ENCODE results near the gene LPIN1.

GRCh38 chr2:11752906-11753305 is 6.5 kb downstream of the LPIN1 start:
- TF ChIP-seq JUND (IDR thresholded peaks at IDR 0.05) (no peak), CTCF (IDR thresholded peaks at IDR 0.05; ENCODE audit: low read depth, low read length, missing input control) (no peak), EGR1 (IDR thresholded peaks at IDR 0.05; ENCODE audit: low read depth in 2 of 2) (no peak), REST (IDR thresholded peaks at IDR 0.05) (no peak)

Data from liver (tissue), 3 donors.